GM13977 (cell line): ENCODE measurements around the gene GPR101.
"Not testable (repeated sequence)": the region's sequence is repeated elsewhere in the genome, so short reads cannot be mapped to it uniquely, and the experiment has no call there.

ENCODE experiments used
- DNase-seq: peaks from one replicate; pipeline ENCODE4 v3.0.0; 2012; ENCODE audit warnings: low spot score
- CTCF ChIP-seq: IDR thresholded peaks from 2 replicates; pipeline ENCODE4 v1.5.1; 2012; ENCODE audit warnings: mild to moderate bottlenecking, control low read depth; ENCODE audit not compliant: insufficient read depth; ENCODE audit errors: extremely low read depth, missing control alignments
- in situ Hi-C: fragments of 300-500 bp; cut with MboI; formaldehyde crosslinking; loops from one replicate; pipeline ENCODE4 v1.12.0; 2022; ENCODE audit warnings: low sequenced_read_pairs, low pct_unique_long_range_greater_than_20kb, mixed read lengths, inconsistent platforms; ENCODE audit not compliant: unreplicated experiment

The GPR101 gene

GRCh38 chrX:137028699-137029098 lies 5.1 kb downstream of the GPR101 start:
- in situ Hi-C loops, result no loop called here
- DNase-seq, result no peak
- TF ChIP-seq CTCF, result no peak

DNA sequence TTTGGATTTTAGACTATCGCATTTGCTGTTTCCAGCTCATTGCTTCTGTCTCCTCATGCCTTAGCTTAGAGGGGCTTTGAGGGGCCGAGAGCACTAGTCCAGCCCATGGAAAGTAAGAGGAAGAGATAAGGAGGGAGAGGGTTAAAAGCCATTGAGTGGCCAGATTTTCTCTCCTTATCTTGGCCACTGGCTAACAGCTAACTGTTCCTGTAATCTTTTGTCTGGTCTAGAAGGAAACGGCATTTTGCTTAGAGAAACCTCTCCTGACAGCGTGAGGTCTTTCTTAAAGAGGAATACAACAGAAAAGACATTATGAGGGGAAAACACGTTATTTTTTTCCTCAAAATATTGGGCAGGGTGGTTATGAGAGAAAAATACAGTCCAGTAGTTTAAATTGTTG lies 7.9 kb downstream of the GPR101 start:
- in situ Hi-C loops, result no loop called here
- DNase-seq, result no peak
- no peak for TF ChIP-seq CTCF

GRCh38 chrX:137000236-137000635 lies 33.6 kb downstream of the GPR101 start:
- in situ Hi-C loops, DNase-seq: not testable (repeated sequence)

DNA sequence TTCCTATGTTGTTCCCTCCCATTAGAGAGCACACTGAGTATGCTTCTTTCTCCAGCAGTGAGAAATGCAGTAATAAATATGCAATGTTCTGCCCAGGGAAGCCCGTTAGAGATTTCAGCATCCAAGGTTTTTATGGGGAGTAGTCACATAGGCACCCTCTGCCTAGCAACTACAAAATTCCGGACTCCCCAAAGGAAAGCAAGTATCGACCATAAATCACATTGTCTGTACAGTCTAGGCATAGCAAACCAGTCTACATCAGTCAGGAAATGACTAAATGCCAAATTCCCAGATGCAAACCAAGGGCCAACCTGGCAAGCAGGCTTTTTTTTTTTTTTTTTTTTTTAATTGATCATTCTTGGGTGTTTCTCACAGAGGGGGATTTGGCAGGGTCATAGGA lies 34.8 kb downstream of the GPR101 start:
- no peak for DNase-seq
- TF ChIP-seq CTCF, result no peak
- in situ Hi-C loops, result no loop called here
